Head of caudate nucleus (tissue), 42 donors: ENCODE results near the gene UNC5A.

ENCODE experiments used
- DNase-seq, 42 donors: peaks; one replicate each; pipeline versions ENCODE4 v3.0.0 to v3.0.0-alpha.2; 2020 to 2021; ENCODE audit warnings: mixed read lengths in 7 of 42
- intact Hi-C: fragments of 100-400 bp; cut with DNase I; formaldehyde crosslinking; loops from one replicate; pipeline ENCODE4 v1.15.0; 2022

Gene UNC5A

GRCh38 chr5:176830995-176831423 lies 20.6 kb downstream of the UNC5A start:
- DNase-seq = no peak
- intact Hi-C loops = no loop called here

- no peak for DNase-seq
- intact Hi-C loops = no loop called here
These were observed 21.1 kb downstream of the UNC5A start for GRCh38 chr5:176831425-176831824.

DNA sequence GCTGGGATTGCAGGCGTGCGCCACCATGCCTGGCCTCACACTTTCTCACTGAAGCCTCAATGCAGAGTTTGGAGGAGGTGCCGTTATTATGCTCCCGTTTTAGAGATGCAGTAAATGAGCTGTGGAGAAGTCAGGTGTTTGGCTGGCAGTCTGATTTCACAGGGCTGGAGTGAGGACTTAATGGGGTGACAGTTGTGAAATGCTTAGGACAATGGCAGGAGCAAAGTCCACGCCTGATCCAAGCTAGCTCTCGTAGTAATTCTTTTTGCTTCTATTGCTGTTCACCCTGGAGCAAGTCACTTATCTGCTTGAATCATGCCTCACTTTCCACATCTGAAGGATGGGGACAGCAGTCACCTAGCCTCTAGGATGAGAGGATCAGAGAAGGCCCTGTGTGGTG lies 21.8 kb downstream of the UNC5A start:
- intact Hi-C loops = no loop called here

GRCh38 chr5:176833286-176833685 lies 22.9 kb downstream of the UNC5A start:
- intact Hi-C loops = no loop called here
- no peak for DNase-seq

More for the DNA sequence above, 21.8 kb downstream of the UNC5A start:
- DNase-seq = no peak

- DNase-seq = no peak
- intact Hi-C loops = no loop called here
These were observed 25.6 kb downstream of the UNC5A start for GRCh38 chr5:176835918-176836317.

DNA sequence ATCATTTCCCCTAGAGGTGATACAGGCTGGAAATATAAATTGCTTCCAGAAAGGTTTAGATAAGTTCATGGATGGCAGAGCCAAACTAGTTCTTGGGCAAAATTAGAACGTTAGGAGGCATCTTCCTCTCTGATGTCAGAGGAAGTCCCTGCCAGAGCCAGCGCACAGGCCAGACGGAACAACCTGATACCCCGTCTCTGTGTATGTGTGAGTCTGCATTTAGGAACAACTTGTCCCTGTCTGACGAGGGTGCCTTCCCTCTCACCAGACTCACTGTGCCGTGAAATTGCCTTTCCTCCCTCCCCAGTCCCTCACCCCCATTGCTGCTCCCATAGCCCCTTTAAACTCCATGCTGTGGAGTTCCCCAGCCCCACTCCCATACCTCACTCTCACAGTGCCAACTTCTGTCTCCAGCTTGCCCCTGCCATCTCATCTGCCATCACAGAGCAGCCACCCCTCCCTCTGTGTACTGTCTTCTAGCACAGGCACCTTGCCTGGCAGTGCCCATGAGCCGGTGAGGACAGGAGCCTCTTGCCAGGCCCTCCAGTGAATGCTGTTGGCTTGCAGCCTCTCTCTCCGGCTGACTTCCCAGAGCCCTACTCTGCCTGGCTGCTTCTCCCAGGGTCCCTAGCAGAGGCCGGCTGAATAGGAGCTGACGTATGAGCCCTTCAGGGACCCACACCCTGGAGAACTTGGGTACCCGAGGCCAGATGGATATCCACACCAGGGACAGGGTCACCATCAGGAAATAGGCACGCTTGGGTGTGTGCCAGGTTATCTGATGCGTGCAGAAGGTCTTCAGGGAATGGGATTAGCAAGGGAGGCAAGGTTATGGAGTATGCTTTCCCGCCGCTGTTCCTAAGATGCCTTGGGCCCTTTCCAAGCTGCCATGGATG lies 26.7 kb downstream of the UNC5A start:
- no peak for DNase-seq

GRCh38 chr5:176837707-176838115 lies 27.4 kb downstream of the UNC5A start:
- peak; percentile 45 to 87 (median 72) for DNase-seq
- intact Hi-C loops = no loop called here

More for the DNA sequence above, 26.7 kb downstream of the UNC5A start:
- intact Hi-C loops = no loop called here

GRCh38 chr5:176843673-176844072 lies 33.3 kb downstream of the UNC5A start:
- intact Hi-C loops = no loop called here
- DNase-seq = peak in 1 of 42 donors; percentile 54

GRCh38 chr5:176844281-176844680 lies 33.9 kb downstream of the UNC5A start:
- no peak for DNase-seq

GRCh38 chr5:176844706-176845391 lies 34.5 kb downstream of the UNC5A start:
- intact Hi-C loops = no loop called here
- DNase-seq = peak in 6 of 42 donors; percentile 27 to 54 (median 32)

More at GRCh38 chr5:176844281-176844680, 33.9 kb downstream of the UNC5A start:
- intact Hi-C loops = no loop called here

DNA sequence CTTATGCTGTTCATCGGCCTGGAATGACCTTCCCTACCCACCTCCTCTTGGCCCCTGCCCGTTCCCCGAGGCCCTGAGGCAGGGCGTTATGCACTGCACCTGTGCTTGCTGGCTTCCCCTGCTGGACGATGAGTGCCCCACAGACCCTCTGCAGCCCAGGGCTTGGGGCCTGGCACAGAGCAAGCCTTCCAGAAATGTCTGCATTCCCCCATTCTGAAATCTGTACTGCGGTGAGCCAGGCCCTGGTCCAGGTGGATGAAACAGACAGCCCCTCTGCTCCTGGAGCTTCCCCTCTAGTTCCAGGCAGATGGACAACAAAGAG lies 35.0 kb downstream of the UNC5A start:
- intact Hi-C loops = no loop called here
- DNase-seq = no peak

GRCh38 chr5:176846335-176847140 lies 36.2 kb downstream of the UNC5A start:
- DNase-seq = no peak
- intact Hi-C loops = no loop called here

GRCh38 chr5:176847148-176847547 lies 36.8 kb downstream of the UNC5A start:
- DNase-seq = no peak
- intact Hi-C loops = no loop called here

DNA sequence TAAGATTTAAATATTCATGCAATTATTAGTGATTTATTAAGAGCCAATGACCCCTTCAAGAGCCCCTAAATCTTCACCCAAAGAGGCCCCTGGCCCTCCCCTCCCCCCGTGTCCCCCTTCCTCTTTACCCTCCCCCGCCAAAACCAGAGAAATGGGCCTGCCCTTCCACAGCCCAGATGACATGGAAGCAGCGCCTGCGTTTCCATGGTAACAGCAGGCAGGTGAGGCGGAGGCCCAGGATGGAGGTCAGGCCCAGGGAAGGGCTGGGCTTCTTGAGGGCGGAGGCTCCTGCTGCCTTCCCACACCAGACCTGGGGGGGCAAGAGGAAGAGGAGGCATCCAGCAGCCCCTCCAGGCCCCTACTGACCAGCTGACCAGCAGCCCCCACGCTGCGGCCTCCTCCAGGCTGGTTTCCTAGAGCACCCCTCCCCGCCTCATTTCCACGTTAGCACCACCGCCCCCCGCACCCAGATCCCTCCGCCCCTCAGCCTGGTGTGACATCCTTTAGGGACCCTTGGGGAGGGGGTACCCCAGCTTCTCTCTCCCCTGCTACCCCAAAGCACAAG lies 37.4 kb downstream of the UNC5A start:
- intact Hi-C loops = no loop called here
- no peak for DNase-seq

DNA sequence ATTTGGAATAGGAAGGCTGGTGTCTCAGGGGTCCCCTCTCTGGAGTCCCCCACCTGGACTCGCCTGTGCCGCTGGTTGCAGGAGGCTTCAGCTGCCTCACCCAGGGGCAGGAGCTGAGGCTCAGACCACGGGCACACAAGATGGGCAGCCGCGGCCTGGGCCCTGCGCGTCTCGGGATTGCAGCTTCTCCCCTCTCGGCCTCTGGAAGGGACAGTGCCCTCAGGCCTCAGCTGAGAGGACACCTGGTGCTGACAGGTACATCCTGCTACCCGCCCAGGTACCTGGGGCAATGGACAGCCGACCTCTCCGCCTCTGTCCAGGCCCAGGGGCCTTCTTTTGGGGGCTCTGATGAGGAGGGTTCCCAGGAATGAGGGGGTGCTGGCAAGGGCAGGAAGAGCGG lies 38.3 kb downstream of the UNC5A start:
- DNase-seq = no peak
- intact Hi-C loops = no loop called here

DNA sequence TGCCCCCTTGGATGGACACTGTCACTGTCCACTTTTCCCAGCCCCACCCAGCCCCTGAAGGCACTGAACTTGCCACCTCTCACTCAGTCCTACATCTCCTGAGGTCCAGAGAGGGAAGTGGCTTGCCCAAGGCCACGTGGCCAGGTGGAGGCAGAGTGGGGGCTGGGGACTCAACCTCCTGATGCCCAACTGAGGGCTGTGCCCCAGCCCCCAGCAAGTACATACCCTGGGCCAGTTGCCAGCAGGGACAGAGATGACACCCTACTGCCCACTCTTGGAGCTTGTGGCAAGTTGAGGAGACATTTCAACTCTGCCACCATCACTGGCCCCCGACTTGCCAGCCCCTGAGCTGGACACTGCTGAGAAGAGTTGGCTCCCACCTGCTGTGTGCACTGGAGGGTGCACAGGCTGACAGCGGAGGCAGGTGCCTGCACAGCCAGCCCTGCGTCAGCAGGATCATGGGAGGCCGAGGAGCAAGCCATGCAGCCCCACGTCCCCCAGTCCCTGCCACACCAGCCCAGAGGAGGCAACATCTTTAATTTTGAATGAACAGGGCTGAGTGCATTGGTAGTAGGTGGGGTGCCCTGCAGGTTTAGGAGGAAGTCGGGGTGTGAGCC lies 39.4 kb downstream of the UNC5A start:
- intact Hi-C loops = no loop called here
- no peak for DNase-seq

DNA sequence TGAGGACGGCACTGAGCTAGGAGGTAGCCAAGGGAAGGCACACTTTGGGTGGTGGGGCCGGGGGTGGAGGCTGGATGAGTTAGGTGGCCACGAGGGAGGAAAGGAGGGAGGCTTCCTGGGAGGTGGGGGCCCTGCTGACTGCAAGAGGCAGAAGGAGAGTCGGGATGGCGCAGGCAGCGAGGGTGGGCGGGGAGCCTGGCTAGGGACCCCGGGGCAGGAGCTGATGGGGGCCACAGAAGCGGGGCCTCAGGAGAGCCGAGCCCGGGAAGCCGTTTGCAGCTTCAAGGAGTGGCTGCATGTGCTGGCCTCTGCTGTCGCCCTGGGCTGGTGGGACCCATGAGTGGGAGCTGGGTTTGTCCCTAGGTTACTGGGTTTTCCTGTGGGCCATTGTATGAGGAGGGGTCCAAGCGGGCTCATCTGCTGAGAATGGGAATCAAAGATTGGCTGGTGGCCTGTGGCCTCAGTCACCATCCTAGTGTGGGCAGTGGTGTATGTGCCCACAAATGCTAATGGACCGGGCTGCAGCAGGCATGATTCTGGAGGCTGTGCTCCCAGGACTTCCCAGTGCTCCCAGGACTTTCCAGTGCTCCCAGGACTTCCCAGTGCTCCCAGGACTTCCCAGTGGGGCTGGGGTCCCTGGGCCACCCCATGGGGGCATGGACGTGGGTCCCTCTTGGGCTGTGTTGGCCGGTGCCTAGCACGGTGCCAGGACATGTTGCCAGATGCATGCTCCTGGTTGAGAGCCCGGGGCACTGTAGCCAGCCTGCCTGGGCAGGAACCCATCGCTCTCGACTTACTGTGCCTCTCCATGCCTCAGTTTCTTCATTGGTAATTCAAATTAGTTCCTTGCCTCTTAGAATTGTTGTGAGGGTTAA lies 40.2 kb downstream of the UNC5A start:
- intact Hi-C loops = no loop called here
- no peak for DNase-seq

- no peak for DNase-seq
- intact Hi-C loops = no loop called here
These were observed 41.0 kb downstream of the UNC5A start for GRCh38 chr5:176851380-176851779.
